SW 1271 (cell line): ENCODE measurements around the gene TBC1D1.

Experiments used
- DNase-seq, 2 experiments: peaks; one replicate each; lab custom pipeline; 2025; lab: John Stamatoyannopoulos, UW

The TBC1D1 gene

DNA sequence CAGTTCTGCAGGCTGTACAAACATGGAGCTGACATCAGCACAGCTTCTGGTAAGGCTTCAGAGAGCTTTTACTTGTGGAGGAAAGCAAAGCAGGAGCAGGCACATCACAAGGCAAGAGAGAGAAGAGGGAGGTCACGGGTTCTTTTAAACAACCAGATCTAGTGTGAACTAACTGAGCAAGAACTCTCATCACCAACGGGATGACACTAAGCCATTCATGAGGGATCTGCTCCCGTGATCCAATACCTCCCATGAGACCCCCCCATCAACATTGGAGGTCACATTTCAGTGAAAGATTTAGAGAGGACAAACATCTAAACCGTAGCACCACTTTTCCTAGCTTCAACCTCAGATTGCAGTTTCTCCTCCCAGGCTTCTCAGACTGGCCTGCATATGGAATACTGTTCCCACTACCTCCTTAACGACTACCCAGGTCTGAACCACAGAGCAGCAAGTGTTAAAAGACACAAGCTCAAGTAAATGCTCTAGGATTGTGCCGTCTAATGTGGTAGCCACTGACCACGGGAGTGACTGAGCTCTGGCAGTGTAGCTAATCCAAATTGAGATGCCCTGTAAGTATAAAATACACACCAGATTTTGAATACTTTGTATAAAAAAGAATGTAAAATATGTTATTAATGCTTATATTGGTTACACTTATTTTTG, 262.0 kb downstream of the TBC1D1 start:
- no peak for DNase-seq

DNA sequence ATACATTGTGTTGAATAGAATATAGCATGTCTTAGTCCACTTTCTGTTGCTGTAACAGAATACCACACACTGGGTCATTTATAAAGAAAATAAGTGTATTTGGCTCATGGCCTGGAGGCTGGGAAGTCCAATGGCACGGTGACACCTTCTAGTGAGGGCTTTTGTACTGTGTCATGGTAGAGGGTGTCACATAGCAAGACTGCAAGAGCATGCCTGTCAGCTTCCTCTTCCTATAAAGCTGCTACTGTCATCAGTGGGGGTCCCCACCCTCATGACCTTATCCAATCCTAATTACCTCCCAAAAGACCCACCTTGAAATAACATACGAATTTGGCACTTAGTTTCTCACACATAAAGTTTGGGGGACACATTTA, 262.5 kb downstream of the TBC1D1 start:
- no peak for DNase-seq

DNA sequence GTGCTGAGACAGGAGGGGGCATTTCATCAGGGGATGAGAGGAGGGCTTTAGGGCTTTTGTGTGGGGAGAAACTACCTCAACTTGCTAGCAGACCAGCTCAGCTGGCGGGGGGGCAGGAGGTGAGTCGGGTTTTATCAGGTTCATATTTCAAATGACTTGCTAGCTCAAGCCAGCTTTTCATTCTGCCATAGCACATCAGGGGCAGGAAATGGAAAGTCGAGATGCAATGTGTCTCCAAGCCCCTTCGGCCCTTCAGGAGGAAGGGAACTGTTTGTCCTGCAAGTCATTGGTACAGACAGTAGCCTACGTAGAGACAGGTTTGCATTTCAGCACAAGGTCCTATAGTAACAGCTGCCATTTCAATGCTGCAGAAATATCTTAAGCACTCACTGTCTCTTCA, 263.4 kb downstream of the TBC1D1 start:
- no peak for DNase-seq

DNA sequence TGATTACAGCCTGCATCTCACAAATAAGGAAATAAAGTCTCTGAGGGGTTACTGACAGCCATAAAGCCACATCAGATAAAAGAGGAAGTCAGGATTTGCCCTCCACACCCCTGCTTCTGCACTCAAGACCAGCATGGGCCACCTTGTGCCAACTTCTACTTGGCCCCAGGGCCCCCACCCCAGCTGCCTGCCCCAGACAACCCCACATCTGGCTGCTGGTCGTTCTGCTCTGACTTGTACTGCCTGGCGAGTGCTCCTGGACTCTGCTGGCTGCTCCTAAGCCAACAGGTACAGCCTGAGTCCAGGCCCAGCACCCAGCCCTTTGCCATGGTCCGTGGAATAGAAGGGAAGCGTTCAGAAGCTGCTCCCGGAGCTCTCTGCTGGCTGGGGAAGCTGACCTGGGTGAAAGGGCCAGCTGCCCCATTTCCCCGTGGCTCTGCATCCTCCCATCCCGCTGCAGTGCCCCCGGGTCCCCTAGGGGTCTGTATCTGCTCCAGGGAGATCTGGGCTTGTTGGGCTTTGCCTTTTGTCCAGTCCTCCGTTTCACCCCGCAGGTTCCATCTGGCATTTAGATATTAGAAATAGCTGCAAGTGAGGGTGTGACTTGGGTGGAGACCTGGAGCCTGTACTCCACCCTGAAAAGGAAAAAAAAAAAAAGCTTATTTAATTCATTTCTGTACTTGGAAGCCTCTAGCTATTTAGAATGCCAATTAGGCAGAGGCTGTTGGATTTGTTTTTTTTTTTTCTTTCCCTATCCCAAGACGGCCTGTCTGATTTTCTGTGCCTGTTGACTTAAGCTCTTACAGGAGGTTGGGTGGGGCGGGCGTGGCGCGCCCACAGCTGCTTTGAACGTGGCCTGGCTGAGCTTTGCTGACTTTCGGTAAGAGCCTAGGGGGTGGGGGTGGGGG, 264.1 kb downstream of the TBC1D1 start:
- DNase-seq, result no peak

DNA sequence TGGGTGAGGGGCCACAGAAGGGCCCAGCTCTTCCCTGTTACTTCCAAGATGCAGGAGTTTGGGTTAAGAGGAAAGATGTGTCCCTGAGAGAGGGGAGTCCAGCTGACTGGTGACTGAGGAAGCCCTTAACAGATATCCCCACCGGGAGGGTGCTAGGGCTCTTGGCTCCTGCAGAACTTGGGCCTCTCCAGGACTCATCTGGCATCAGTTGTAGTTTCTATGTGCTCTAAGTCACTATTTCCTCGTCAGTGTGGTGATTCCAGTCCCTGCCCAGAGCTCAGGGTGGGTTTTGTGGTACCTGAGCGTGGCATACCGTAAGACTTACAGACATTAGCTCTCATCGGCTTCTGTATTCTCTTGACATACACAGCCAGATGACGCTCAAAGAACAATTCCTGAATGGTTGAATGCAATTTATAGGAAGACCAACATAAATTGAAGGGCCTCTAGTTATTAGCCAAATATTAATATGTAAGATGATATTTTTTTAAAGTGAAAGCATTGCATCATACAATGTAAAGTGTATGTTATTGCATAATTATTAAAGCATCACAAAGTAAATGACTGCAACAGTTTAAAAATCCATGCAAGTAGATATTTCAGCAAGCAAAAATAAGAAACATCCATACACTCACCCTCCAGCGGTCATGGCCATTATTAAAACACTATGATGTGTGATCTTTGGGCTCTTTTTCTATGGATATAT, 264.9 kb downstream of the TBC1D1 start:
- no peak for DNase-seq

DNA sequence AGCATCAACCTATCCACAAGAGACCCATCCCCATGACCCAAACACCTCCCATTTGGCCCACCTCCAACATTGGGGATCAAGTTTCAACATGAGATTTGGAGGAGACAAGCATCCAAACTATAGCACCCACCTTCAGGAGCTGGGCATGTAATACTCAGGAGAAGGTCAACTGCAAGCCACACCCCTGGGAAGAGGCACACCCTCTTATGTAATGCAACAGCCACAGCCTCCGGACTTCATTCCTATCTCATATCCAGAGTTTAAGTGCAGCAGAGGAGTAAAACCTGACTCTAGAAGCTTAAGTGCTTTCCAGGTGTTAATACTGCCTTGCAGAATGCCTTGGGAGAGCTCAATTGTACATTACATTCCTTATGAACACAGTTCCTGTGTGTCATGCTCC, 266.7 kb downstream of the TBC1D1 start:
- no peak for DNase-seq

DNA sequence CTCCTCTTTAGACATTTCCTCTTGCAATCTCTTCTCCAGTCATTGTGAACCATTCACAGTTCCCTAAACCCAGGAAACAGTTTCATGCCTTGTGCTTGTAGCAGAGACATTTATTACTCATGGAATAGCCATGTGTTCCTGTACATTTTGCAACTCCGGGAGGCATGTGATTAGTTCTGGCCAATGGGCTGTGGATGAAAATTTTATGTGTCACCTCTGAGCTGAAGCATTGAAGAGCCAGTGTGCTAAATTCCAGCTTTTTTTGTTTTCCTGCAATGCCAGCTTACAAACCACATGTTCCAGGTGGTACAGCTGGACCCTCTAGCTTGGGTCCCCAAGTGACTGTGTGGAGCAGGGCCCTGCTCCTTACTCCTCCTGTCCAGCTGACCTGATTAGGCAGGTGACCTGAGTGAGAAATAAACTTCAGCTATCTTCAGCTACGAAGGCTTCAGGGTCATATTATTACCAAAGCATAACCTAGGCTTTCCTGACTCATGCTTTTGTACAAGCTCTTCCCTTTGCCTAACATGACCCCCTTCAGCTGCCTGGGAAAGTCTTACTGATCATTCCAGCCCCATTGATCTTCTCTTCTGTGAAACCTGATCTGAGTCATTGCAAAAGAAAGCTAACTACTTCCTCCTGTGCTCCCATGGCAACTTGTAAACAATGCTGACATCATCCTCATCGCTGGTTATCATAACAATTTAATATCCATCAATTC, 269.8 kb downstream of the TBC1D1 start:
- DNase-seq, result peak in 1 of 2 experiments; percentile 55

DNA sequence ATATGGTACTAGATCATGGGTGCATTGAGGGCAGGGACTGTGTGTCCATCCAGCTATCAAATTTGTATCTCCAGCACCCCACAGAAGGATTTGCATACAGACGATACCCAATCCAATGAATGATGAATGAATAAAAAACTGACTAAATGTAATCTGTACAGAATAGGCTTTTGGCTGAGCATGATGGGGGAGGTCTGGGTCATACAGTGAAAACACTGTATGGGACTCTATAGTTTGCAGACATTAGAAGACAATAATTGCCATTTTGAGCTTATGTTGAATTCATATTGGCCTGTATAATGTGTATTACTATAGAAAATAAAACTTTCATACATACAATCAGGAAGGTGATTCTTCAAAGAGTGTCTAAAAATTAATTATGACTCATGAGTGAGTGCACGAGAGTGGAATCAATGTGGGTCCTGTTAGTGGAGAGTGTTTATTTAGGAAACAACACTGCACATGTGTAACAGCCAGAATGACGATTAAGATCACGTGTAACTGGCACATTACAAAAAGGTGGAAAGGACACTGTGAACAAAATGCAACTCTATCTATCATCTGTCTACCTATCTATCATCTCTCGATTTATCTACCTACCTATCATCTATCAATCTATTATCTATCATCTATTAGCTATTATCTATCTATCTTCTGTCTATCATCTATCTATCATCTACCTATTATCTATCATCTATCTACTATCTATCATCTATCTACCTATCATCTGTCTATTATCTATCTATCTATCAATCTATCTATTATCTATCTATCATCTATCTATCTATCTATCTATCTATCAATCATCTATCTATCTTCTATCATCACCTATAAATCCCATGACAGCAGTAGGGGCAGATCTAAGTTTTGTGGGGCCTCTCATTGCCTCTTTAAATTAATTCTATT, 270.6 kb downstream of the TBC1D1 start:
- DNase-seq, result no peak

DNA sequence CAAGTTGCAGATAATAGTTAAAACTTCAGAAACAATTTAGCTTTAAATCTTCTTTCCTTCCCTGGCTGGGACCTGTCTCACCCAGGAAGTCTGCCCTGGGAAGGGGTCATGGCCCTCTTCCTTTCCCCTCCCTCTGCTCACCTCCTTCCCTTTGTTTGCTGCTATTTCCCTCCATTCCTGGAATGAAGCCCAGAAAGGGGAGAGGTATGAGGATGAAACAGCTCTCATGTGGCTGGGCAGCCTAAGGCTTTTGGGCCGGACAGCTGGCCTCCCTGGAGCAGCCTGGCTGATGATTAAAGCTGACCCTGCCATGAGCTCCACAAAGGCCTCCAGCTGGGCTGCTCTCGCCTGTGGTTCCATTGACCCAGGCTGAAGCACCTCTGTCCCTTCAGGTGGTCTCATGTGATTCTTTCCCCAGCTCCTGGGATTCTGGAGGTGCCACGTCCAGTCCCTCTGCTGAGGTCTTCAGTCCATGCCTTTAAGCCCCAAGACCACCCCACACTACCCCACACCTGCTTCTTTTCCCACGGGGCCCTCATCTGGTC, 271.4 kb downstream of the TBC1D1 start:
- DNase-seq, result peak in 1 of 2 experiments; percentile 28

DNA sequence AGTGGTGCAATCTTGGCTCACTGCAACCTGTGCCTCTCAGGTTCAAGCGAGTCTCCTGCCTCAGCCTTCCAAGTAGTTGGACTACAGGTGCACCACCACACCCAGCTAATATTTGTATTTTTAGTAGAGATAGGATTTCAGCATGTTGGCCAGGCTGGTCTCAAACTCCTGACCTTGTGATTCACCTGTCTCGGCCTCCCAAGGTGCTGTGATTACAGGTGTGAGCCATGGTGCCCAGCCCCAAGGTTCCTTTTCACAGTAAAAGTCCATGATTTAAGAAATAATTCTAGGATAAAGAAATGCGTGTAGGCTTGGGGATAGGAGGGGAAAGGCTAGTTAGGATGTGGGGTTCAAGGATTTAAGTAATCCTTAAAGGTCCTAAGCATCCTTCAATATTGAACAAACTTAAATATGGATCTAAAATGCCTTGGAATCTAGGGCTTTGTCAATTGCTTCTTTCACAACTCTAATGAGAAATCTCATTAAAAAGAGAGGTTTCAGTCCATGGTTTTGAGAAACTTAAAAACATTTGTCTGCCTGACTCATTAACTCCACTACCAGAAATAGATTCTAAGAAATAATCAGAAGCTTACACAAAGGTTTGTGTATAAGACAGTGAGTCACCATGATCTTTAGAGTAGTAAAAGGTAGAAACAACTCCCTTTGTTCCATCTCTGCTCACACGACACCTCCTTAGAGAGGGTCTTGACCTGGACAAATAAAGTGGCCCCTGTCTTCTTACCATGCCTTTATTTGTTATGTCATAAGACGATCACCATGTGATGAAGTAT, 272.5 kb downstream of the TBC1D1 start:
- no peak for DNase-seq

DNA sequence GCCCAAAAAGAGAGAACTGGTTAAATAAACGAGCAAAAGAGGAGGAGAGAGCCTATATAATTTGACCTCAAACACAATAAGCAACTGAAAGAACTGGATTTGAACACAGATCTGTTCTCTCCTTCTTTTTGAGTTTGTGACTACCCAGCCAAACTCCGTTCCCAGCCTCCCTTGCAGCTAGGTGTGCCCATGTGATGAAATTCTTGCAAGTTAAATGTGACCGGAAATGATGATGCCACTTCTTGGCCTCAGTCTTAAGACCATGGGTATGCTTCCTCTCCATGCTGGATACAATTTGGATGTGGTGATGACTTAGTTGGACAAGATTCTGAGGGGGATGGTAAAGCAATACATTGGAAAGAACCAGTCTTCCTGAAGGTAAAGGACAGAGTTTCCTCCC, 273.5 kb downstream of the TBC1D1 start:
- no peak for DNase-seq

DNA sequence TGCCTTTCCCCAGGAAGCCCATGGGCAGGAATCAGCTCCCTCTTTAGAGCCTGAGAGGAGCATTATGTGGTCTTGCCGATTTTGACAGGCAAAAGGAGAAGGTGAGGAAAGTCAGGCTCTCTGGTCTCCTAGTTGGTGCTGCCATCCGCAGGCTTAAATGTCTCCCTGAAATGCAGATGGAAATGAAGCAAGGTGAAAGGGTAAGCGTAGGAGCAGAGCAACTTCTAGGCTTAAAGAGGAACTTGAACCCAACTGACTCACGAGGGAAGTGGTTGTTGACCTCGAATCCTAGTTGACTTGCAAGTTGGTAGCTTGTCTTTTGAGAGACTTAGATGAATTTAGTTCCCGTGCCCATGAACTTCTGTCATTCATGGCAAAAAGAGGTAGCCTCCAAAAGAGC, 275.2 kb downstream of the TBC1D1 start:
- no peak for DNase-seq

DNA sequence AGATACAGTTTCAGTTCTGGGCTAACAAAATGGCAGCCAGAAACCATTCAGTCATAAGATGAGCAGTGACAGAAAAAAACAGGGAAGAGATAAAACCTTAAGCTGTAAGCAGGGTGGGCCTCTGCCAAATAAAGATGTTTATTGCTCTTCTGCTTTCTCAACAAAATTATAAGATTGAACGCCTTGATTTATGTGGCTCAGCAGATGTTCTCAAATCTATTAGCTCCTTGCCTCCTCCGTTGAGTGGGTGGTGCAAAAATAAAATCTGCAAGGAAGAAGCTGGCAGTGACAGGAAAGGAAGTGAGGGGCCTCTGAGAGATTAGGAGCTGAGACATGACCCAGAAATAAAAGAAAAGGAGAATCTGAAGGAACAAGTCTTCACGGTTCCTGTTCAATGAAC, 275.9 kb downstream of the TBC1D1 start:
- no peak for DNase-seq

DNA sequence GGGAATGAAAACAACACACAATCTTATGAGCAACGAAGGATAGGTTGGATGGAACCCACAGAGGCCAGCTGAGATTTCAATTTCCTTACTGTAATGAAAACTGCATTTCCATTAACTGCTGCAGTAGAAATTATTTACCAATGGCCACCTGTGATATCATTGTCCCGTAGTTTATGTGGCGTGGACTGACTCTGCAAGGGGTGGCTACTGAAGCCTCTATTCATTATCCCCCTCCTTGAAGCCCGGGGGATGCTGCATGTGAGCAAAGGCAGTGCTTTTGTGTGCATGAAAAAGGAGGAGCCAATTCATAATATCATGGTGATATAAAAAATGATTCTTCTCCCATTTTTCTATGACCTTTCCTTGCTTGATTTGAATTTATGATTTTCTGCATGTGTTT, 277.1 kb downstream of the TBC1D1 start:
- no peak for DNase-seq

DNA sequence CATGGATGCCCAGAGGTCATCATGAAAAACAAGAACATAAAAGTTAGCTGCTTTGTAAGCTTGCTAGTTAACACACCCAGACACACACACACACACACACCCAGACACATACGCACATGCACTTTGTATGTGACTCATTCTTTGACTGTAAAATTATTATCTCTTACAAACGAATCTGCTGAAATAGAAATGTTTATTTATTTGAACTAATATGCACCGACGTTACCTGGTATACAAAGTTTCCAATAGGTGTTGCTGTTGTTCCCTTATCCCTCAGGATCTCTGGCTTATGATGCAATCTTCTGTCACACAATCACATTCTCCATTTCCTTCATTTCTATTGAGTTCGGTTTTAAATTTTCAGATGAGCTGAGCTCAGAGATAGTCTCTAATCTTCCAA, 278.6 kb downstream of the TBC1D1 start:
- DNase-seq, result peak in 1 of 2 experiments; percentile 4

DNA sequence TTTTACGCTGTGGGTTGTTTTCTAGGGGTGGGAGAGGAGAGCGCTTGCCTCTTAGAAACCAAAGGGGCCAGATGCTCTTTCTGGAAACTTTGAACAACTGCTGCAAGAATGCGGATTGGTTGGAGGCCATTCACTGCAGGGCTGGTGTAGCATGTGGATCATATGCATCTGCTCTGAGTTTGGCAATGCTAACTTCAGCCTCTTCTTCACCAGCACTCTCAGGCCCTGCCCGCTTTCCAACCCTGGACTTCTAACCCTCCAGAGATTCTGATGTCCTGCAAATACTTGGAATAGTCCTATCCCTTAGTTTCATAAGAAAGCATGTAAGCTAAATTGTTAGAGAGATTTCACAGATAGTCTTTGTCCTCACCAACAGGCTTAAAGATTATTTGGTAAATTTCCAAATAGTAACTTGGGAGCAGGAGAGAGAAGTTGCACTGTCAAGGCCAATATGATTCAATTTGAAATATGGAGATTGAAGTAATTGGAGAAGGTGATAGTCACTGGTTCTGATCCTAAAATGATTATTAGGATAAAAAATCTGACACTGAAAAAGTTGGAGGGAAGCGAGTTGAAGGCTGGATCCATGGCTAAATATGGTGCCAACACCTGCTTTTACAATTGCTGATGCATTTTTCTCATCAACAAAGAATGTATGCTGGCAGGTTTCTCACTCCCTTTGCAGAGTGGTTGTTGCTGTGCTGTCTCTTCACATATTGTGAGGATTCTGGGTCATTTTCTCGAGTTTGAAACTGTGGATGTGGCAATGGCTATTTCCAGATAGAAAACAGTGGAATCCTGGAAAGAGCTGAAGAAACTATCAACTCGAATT, 279.7 kb downstream of the TBC1D1 start:
- no peak for DNase-seq

DNA sequence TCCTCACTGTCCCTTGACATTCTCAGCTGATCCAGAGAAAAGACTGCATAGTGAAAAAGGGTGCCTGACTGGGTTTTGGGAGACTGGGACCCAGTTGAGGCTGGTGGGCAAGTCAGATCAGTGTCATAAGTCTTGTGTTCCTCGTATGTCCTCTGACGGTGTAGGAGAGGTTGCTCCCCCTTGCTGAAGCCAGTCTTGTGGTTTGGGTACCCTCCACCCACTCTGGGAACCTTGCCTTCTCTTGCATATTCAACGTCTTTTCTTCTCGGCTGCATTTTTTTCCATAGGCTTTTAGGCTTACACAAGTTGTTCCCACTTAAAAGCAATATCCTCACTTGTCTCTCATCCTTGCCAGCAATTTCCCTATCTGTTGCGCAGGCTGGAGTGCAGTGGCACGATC, 281.2 kb downstream of the TBC1D1 start:
- DNase-seq, result no peak

DNA sequence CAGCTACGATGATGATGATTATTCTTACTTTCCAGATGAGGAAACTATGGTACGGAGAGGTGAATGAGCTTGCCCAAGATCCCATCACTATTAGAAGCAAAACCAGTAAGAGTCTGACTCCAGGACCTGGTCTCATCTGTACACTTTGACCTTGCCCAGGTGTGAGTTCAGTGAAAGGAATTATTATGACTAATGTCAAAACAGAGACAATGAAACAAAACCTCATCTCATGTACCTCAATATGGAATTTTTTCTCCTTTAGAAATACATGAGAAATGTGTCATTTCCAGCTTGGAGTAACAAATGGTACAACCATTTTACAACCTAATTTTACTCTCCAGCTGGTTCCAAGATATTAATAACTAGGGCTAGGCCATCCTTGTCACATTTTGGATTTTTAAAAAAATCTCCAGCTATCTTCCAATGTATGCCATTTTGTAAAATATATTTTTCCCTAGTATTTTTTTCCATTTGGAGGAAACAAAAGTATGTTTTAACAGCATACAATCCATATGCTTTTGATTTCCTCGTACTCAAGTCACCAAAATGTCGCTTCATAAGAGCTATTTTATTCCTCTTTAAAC, 283.1 kb downstream of the TBC1D1 start:
- no peak for DNase-seq

DNA sequence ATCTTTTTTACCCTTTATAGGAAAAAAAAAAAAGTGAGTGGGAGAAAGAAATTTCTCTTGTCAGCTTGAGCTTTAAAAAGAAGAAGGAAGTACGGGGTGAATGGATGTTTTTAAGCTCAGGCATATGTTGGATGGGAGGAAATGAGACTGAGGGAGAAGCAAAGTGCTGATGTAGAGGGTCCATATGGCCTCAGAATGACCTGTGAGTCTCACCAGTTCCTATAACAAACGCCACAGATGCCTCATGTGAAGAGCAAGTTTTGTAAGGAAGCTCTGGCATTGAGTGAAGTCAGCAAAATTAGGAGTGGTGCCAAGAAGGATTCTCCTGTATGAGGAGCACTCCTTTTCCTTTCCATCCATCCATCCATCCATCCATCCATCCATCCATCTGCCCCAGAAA, 283.9 kb downstream of the TBC1D1 start:
- DNase-seq, result no peak
